Measurements from ENCODE around the gene POU6F2.

POU6F2 gene

DNA sequence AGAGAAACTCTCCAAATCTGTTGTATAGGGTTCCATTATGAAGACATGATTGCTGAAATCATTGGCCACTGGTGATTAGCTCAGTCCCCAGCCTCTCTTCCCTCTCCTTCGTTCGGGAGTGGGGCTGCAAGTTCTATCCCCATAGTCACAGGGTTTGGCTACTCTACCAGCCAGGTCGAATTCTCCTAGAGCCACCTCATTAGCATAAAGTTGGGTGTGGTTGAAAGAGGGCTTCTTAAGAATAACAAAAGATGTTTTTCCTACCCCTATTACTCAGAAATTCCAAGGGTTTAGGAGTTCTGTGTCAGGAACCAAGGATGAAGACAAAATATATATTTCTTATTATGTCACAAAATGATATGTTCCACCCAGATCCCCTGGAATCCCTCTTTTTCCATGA lies 422.3 kb downstream of the POU6F2 start:
- no peak for DNase-seq (ENCODE audit: low read depth in 2 of 2)

DNA sequence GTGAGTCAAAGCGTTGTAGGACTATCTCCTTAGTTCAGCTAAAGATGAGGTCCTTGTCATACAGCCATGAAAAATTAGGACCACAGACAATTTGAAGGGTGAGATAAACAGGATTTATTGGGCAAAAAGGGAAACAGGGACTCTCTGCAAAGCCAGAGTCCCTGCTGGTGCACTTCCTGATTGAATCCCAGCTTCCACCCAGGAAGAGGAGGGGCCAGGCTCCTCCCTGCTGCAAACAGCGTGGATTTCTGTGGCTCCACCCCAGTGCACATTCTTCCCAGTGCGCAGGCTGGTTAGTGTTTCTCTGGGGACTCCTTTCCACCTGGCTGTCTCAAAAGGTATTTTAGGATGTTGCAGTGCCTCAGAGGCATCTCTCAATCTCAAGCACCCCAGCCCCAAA lies 423.1 kb downstream of the POU6F2 start:
- DNase-seq (ENCODE audit: low read depth in 2 of 2), result no peak

DNA sequence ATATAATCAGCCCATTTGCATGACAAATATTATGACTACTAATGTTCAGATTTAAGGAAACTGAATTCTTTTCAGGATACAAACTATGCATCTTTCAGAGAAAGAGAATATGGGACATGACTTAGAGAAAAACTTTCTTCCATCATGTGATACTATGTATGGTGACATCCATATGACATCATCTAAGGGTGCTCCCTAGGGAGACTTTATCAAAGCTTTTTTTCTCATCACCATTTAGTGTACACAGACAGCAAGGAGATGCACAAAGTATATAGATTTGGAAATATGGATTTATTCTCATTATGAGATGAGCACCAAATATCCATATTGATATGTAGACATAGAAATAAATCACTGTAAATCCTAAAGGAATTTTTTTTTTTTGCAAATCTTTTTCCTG lies 424.3 kb downstream of the POU6F2 start:
- DNase-seq (ENCODE audit: low read depth in 2 of 2), result no peak

DNA sequence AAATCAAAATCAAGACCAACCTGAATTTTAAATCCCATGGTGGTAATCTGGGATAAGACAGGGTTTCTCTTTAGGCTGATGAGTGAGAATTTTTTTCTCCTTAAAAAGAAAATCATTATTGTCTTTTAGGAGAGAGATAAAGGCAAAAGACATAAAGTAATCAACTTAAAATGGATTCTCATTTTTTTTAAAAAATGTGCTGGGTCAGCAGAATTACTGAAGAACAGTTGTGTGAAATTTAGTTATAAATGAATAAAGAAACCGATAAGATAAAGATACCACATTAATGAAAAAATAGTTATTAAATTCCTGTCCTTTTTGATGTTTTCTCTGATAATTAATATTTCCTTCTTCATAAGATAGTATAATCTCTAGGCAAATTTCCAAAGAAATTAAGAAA lies 427.2 kb downstream of the POU6F2 start:
- no peak for DNase-seq (ENCODE audit: low read depth in 2 of 2)

DNA sequence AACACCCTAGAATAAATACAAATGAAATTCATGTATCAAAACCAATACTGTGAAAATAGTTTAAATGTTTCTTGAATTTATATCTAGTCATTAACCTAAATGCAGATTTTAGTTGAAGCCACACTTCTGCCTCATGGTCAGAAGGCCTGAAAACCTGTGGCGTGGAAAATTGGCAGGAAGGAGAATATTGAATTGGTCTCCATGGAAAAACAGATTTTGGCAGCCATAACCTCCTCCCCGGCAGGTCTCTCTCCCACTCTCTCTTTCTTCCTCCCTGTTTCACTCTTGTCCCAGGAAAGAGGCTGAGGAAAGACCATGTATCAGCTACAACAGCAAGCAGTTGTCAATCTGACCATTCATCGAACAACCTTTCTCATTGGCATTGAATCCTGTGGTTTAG lies 427.9 kb downstream of the POU6F2 start:
- DNase-seq (ENCODE audit: low read depth in 2 of 2), result no peak

DNA sequence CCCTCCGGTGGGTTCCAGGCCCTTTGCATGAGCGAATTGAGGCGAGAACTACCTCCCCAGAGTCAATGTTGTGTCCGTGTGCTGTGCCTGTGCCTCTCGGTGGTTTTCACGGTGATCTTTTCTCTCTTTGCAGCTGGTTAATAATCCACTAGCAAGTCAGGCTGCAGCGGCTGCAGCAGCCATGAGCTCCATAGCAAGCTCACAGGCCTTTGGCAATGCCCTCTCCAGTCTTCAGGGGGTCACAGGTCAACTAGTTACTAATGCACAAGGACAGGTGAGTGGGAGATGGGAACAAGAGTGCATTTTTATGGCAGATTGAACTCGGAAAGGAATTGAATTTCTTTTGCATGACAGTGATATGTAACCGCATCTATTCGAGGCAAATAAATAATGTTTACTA lies 428.8 kb downstream of the POU6F2 start:
- DNase-seq (ENCODE audit: low read depth in 2 of 2), result no peak

DNA sequence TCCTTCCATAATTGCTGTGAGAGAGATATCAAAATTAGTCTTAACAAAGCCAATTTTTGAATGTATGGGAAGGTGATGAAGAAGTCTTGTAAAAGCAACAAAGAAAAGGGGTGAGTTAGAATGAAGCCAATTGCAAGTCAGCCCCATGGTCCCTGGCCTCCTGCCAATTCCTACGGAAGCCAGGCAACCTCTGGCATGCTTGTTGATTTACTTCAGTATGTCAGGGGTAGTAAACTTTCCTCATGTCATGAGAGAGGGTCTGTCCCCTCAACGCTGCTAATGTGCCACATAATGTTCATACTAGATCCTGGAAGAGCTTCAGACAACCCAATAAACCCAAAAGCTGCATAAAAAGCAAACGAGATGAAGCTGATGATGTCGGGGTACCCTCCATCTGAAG lies 429.4 kb downstream of the POU6F2 start:
- DNase-seq (ENCODE audit: low read depth in 2 of 2), result no peak

DNA sequence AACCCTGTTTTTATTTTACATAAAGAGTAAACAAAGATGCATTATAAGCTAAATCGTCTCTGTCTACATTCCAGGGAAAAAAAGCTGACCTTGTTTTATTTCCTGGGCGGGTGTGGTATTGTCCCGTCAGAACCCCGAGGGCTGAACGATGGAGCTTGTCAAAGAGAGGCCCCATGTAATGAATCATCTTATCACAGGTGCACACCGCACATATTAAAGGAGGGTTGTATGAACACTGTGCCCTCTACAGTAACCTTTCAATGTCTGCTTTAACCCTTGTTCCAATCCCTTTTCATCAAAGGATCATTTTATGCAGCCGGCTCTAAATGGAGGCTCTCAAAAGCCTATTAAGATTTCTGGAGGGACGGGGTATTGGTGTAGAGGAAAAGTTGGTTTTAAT lies 430.0 kb downstream of the POU6F2 start:
- DNase-seq (ENCODE audit: low read depth in 2 of 2), result no peak

DNA sequence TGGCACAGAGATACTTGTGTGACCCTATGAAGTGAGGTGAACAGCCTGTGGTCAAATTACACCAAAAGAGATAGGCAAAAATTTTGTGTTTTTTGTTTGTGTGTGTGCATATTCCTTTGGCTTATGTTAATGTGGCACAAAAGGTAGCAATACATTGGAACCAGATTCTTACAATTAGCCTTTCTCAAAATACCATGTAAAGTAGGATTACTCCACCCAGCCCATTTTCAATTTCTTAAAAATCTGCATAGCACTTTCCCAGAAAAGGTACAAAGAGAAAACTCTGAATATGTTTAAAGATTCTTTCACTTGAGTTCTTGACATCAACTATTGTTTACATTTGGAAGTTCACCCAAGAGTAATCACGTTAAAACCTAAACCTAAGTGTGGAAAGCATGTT lies 431.2 kb downstream of the POU6F2 start:
- DNase-seq (ENCODE audit: low read depth in 2 of 2), result no peak

DNA sequence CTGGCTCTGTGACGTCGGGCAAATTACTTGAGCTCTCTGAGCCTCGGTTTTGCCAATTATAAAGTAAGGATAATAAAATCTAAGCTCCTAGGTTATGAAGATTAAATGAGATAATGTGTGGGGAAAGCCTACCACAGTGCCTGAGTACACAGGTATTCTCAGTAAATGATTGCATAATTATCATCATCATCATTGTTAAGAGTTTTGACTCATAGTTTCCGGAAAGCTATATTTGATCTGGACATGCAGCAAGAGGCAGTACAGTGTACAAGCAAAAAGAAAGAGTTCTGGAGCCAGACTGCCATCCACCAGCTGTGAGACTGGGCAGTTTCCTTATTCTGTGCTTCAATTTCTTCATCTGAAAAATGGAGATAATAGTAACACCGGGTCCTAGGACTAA lies 432.9 kb downstream of the POU6F2 start:
- no peak for DNase-seq (ENCODE audit: low read depth in 2 of 2)

DNA sequence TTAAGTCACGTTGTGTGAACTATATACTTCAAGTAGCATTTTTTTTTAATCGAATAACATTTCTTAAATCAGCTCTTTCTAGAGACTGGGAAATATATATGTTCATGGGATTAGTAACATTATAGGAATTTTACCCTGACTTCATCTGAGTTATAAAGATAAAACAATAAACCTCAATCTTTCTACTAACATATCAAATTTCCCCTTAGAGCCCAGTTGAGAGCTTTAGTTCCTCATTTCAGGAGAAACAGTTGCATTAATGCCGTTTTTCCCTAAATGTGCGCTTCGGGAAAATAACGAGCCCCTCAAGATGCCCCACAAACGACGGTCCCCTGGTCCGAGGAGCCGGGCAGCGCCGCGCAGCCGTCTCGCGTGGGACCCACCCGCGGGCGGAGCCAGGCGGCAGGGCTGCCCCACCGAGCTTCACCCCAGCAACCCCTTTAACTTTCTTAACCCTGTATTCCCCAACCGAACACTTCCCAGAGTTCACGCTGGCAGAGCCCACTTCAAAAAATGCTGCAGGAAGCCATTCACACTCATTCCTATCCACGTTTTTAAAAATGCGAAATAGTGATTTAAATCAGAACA lies 436.0 kb downstream of the POU6F2 start:
- no peak for DNase-seq (ENCODE audit: low read depth in 2 of 2)

DNA sequence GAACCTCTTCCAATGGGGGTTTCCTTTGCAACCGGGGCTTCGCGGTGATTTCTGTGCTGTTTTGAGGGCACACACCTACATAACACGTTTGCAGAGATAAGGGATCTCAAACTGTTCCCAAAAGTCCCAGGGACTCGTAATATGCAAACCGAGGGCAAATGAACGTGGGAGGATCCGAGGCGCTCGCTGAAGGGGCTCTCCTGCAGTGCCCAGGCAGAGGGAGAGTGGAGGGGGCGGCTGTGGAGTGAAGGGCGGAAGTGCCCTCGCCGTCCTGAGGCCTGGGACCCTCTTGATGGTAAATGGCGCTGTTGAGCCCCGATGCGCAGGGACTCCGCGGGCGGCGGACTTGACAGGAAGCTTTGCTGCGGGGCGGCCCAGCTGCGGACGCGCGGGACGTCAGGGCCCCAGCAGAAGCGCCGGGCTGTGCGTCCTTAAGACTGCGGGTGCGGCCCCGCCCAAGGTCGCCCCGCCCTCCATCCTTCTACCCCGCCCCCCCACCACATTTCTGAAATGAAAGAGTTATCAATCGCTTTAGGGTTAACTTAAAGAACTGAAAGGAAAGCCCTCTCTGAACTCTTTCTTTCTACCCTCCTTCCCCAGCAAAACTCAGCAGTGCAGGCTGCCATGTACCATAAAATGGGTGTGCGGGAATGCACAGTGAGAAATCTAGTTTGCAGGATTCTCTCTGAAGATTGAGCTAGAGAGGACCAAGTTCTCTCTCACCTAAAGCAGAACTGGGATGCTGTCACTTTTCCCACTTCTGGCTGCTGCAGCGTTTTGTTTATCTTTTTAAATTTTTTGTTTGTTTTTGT lies 436.7 kb downstream of the POU6F2 start:
- DNase-seq (ENCODE audit: low read depth in 2 of 2), result peak in 1 of 2 donors; percentile 8

DNA sequence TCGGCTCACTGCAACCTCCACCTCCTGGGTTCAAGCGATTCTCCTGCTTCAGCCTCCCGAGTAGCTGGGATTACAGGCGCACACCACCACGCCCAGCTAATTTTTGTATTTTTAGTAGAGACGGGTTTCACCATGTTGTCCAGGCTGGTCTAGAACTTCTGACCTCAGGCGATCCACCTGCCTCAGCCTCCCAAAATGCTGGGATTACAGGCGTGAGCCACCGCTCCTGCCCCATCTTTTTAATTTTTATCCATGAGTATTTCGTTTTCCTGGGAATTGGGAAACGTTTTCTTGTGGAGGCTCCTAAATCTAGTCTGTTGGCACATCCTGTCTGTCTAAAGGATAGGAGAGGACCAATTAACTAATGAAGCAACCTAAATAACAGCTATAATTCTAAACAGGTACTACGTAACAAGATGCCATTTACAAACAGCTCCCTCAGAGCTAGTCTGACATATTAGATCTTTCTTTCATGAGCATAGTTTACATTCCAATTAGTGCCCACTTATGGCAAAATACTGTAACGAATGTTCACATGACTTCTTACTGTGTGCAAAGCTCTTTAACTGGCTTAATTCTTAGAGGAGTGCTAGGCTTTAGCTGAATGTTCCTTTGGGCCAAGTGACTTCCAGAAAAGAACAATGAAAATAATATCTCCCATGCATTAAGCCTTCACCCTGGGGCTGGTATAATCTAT lies 437.5 kb downstream of the POU6F2 start:
- no peak for DNase-seq (ENCODE audit: low read depth in 2 of 2)

DNA sequence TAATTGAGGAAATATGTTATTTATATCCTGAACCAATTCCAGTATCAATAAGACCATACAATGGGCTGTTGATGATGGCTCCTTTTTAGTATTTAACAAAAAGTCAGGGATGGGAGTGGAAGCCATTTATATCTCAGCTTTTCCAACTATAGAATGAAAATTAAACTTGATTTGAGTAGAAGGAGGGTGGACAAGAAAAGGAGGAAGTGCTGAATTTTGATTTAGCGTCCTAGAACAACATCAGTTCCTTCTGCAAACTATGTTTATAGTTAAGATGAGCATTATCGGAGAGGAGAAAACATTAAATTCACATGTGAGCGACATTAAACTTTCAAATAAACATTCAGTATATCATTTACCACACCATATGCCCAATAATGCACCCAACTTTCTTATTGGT lies 439.2 kb downstream of the POU6F2 start:
- no peak for DNase-seq (ENCODE audit: low read depth in 2 of 2)

DNA sequence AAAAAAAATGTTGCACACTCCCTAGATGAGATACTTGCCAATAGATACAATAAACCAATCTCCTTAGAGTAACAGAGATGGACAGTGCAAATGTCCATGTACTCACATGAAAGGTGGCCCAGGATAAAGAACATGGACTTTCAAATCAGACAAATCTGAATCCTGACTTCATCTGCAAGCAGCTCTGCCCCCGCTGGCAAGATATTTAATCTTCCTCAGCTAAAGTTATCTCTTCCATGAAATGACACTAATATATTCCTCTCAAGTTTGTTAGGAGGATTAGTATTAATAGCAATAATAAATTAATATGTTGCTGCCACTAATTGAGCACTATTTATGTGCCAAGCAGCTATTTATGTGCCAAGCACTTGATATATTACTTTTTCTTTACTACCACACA lies 439.9 kb downstream of the POU6F2 start:
- no peak for DNase-seq (ENCODE audit: low read depth in 2 of 2)

DNA sequence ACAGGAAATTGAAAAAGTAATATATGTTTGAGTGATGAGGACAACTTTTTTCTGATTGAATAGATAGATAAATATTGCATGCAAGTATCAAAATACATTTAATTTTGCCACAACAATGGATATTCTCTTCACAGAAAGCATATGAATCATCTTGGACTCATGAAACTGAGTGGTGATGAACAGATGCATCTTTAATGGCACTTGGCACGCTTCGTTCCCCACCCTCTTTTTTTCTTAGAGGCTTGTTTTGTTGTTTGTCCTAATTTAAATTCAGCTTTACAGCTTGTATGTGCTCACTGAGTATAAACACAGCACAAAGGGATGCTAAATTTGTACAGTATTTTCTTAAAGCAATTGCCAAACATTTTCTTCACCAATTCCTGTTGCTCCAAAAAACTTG lies 443.5 kb downstream of the POU6F2 start:
- DNase-seq (ENCODE audit: low read depth in 2 of 2), result no peak

DNA sequence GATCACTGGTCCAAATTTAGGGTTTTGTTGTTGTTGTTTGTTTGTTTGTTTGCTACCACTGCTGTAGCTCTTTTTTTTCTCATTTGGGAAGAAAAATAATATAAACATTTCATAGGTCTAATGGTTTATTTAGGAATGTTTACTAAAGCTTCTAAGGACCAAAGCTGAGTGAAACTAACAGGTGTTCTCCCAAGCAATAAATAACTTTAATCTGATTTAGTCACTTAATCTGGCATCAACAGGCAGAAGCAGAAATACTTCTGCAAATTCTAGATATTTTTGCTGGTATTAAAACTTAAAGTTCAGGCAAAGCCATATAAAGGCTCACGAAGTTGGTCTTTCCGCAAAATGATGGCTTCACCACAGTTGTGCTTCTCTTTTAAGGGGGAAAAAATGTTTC lies 444.0 kb downstream of the POU6F2 start:
- DNase-seq (ENCODE audit: low read depth in 2 of 2), result no peak

DNA sequence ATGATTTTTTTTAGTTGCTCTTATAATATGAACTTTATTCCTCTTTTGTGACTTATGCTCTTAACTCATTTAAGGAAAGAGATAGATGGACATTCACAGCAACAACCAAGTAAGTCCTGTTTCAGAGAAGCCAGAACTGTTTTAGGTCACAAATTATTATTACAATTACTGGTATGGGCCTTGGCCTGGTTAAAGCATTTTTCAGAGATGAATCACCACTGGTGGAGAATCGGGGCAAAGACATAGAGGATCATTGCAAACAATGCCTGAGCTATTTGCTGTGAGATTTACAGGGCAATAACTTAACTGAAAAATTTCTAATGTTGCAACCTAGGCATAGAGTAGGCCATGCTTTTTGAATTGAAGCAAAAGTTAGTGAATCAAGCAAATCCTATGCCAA lies 450.5 kb downstream of the POU6F2 start:
- DNase-seq (ENCODE audit: low read depth in 2 of 2), result no peak

DNA sequence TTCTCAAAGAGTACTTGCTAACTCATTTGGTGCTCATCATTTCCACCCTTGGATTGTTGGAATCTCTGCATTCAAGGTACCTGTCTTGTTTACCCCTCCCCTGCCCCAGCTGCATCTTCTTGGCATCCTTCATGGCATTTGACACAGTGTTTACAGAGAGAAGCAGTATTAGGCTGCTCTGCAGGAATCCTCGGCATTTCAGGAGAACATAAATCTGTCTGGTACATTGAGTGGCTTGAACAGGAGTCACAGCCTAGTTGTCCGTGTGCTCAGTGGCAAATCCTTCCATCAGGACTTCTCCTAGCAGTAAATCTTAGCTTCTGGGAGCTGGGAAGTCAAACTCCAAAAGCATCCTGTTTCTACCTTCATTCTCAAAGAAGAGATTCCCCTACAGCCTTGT lies 451.7 kb downstream of the POU6F2 start:
- no peak for DNase-seq (ENCODE audit: low read depth in 2 of 2)

DNA sequence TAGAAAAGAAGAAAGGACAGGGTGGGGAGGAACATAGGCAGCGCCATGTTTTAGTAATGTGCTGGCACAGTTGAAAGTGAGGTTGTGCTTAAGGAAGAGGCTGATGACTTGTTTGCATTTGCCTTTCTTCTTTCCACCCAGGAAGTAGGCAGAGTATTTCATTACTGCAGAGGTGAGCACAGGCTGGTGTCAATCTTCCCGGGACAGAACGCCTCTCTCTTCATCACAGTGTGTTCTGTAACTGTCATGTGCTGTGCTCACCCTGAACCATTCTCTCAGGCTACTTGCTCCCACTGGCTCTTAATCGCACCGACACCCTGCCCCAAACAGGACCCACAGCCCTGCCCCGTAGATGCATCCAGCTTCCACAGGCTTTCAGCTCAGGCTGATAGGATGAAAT lies 452.7 kb downstream of the POU6F2 start:
- no peak for DNase-seq (ENCODE audit: low read depth in 2 of 2)

DNA sequence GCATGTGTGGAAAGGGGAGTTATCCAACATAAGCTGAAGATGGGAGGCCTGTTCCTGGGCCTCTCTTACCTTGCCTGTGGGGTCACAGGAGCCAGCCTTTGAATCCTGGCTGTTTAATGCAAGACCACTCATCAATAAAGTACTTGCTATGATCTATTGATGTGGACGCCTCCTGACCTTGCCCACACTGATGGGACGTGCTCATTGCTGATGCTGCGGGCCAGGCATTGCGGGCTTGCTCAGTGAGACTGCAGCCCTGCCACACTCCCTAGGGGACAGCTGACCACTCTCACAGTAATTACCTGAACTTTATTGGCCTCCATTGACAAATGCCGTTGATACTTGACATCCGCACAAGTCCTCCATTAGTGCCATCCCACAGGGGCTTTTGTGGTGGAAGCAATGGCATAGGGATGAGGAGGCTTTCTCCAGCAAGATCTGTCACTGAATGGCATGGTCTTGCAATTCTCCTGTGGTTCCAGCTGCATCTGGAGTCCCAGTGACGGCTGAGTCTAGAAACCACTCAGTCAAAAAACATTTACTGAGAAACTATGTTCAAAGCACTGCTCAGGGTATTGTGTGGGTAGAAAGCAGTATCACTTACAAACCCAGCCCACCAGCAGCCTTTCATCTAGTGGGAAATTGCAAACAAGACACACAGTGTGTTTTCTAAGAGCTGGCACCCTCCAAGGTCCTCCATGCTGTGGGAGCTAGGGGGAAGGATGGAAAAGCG lies 453.4 kb downstream of the POU6F2 start:
- no peak for DNase-seq (ENCODE audit: low read depth in 2 of 2)

DNA sequence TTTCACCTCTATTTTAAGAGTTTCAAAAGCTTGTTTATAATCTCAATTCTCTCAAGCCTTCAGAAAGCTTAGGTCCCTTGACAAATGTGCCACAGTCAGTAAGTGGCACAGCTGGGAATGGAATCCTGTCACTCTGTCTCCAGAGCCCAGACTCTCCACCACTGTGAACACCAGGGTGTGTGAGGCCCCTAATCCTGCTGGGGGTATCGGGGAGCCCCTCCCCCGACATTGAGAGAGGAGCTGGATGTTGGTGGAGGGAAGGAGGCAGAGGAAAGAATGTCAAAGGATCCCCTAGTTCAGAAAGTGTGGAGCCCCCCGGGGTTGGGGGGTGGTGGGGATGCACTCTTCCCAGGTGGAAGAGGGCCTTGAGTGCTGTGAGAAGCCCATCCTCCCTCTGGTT lies 454.7 kb downstream of the POU6F2 start:
- no peak for DNase-seq (ENCODE audit: low read depth in 2 of 2)

Data from stimulated activated CD8-positive, alpha-beta memory T cell treated with anti-CD3 and anti-CD28 coated beads, Interleukin-15, amount 100 ng/mL, for 4 hours (primary cell).